Measurements from ENCODE around the gene DNAJA2. TPM values are rescaled to one million over a fixed set of nuclear protein-coding genes. Genes with fewer than 3 reads are reported as not detected.

DNAJA2 gene
- total and polyA plus RNA-seq, 2 of the 8 experiments (the other 6 are each of a cell fraction or from before 2014, with no cell fraction given): 9.4 to 93.8 TPM

DNA sequence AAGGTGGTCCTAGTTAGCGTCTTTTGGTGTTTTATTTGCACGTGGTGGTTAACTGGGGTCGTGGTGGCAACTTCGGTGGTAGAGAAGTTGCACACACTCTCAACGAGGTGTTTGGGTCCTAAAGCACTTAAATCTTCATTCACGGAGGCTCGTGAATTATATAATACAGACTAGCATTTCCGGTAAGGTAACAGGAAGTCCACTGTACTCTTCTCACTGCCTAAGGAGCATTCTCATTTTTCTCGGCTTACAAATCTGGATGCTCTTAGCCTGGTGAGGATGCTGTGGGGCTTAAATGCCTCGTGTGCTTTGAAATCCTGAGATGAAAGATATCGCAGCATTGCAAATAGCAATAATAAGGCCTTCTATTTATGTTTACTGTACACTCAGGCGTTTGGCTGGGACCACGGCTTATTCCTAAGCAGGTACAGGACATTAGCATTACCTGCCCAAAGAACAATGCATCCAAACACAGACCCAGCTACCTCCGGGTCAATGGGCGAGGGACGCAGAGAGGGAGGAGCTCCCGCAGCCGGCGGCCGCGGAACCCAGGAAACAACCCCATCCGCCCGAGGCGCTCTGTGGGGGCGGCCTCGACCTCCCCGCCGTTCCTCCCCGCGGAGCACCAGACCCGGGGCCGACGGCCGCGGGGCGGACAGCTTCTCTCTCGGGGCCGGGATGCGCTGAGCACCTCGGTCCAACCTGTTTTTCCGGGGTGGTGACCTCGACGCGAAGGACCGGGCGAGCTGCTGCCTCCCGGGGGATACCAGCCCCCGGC is 856 bp downstream of the DNAJA2 start (continued):
- TF ChIP-seq, protein P1, sequence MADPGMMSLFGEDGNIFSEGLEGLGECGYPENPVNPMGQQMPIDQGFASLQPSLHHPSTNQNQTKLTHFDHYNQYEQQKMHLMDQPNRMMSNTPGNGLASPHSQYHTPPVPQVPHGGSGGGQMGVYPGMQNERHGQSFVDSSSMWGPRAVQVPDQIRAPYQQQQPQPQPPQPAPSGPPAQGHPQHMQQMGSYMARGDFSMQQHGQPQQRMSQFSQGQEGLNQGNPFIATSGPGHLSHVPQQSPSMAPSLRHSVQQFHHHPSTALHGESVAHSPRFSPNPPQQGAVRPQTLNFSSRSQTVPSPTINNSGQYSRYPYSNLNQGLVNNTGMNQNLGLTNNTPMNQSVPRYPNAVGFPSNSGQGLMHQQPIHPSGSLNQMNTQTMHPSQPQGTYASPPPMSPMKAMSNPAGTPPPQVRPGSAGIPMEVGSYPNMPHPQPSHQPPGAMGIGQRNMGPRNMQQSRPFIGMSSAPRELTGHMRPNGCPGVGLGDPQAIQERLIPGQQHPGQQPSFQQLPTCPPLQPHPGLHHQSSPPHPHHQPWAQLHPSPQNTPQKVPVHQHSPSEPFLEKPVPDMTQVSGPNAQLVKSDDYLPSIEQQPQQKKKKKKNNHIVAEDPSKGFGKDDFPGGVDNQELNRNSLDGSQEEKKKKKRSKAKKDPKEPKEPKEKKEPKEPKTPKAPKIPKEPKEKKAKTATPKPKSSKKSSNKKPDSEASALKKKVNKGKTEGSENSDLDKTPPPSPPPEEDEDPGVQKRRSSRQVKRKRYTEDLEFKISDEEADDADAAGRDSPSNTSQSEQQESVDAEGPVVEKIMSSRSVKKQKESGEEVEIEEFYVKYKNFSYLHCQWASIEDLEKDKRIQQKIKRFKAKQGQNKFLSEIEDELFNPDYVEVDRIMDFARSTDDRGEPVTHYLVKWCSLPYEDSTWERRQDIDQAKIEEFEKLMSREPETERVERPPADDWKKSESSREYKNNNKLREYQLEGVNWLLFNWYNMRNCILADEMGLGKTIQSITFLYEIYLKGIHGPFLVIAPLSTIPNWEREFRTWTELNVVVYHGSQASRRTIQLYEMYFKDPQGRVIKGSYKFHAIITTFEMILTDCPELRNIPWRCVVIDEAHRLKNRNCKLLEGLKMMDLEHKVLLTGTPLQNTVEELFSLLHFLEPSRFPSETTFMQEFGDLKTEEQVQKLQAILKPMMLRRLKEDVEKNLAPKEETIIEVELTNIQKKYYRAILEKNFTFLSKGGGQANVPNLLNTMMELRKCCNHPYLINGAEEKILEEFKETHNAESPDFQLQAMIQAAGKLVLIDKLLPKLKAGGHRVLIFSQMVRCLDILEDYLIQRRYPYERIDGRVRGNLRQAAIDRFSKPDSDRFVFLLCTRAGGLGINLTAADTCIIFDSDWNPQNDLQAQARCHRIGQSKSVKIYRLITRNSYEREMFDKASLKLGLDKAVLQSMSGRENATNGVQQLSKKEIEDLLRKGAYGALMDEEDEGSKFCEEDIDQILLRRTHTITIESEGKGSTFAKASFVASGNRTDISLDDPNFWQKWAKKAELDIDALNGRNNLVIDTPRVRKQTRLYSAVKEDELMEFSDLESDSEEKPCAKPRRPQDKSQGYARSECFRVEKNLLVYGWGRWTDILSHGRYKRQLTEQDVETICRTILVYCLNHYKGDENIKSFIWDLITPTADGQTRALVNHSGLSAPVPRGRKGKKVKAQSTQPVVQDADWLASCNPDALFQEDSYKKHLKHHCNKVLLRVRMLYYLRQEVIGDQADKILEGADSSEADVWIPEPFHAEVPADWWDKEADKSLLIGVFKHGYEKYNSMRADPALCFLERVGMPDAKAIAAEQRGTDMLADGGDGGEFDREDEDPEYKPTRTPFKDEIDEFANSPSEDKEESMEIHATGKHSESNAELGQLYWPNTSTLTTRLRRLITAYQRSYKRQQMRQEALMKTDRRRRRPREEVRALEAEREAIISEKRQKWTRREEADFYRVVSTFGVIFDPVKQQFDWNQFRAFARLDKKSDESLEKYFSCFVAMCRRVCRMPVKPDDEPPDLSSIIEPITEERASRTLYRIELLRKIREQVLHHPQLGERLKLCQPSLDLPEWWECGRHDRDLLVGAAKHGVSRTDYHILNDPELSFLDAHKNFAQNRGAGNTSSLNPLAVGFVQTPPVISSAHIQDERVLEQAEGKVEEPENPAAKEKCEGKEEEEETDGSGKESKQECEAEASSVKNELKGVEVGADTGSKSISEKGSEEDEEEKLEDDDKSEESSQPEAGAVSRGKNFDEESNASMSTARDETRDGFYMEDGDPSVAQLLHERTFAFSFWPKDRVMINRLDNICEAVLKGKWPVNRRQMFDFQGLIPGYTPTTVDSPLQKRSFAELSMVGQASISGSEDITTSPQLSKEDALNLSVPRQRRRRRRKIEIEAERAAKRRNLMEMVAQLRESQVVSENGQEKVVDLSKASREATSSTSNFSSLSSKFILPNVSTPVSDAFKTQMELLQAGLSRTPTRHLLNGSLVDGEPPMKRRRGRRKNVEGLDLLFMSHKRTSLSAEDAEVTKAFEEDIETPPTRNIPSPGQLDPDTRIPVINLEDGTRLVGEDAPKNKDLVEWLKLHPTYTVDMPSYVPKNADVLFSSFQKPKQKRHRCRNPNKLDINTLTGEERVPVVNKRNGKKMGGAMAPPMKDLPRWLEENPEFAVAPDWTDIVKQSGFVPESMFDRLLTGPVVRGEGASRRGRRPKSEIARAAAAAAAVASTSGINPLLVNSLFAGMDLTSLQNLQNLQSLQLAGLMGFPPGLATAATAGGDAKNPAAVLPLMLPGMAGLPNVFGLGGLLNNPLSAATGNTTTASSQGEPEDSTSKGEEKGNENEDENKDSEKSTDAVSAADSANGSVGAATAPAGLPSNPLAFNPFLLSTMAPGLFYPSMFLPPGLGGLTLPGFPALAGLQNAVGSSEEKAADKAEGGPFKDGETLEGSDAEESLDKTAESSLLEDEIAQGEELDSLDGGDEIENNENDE (IDR thresholded peaks at IDR 0.05; ENCODE audit: insufficient replicate concordance, low read length): no peak
- no peak for TF ChIP-seq MAFK (IDR thresholded peaks at IDR 0.05; ENCODE audit: low read depth, low read length)
- TF ChIP-seq SAP30 (IDR thresholded peaks at IDR 0.05; ENCODE audit: insufficient read depth, insufficient replicate concordance, low read length): no peak
- TF ChIP-seq, protein P2, sequence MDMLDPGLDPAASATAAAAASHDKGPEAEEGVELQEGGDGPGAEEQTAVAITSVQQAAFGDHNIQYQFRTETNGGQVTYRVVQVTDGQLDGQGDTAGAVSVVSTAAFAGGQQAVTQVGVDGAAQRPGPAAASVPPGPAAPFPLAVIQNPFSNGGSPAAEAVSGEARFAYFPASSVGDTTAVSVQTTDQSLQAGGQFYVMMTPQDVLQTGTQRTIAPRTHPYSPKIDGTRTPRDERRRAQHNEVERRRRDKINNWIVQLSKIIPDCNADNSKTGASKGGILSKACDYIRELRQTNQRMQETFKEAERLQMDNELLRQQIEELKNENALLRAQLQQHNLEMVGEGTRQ (IDR thresholded peaks at IDR 0.05; ENCODE audit: low read length): no peak
- TF ChIP-seq TBP (IDR thresholded peaks at IDR 0.05; ENCODE audit: low read depth, low read length): peak; percentile 59; the same call in 1 of the 2 replicates
- TF ChIP-seq, protein P3, sequence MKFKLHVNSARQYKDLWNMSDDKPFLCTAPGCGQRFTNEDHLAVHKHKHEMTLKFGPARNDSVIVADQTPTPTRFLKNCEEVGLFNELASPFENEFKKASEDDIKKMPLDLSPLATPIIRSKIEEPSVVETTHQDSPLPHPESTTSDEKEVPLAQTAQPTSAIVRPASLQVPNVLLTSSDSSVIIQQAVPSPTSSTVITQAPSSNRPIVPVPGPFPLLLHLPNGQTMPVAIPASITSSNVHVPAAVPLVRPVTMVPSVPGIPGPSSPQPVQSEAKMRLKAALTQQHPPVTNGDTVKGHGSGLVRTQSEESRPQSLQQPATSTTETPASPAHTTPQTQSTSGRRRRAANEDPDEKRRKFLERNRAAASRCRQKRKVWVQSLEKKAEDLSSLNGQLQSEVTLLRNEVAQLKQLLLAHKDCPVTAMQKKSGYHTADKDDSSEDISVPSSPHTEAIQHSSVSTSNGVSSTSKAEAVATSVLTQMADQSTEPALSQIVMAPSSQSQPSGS (IDR thresholded peaks at IDR 0.05; ENCODE audit: low read length): no peak

Data from H1 (cell line).